Body of pancreas (tissue), 4 donors: ENCODE measurements around the gene S100A13.

Experiments used
- CTCF ChIP-seq, 7 experiments: fragments of 450-650 bp in 4 of 7; fragments of 200-600 bp in 3 of 7; sonication (generic) in 3 of 7; IDR thresholded peaks; one replicate each; pipeline ENCODE4 v1.5.1; 2016 to 2019; ENCODE audit warnings: antibody characterized with exemption in 7 of 7
- POLR2A ChIP-seq, 3 donors: fragments of 450-650 bp; IDR thresholded peaks; one replicate each; pipeline ENCODE4 v1.6.1; 2016; ENCODE audit warnings: antibody characterized with exemption in 3 of 3, mild to moderate bottlenecking in 2 of 3

- TF ChIP-seq POLR2A (IDR thresholded peaks at IDR 0.05) (no peak), CTCF (IDR thresholded peaks at IDR 0.05) (no peak)
Measured at GRCh38 chr1:153619171-153619570, 8.1 kb downstream of the S100A13 start.
